ENCODE measurements around the gene TAAR8. TPM values are rescaled to one million over a fixed set of nuclear protein-coding genes. Genes with fewer than 3 reads are reported as not detected.

The TAAR8 gene
- not detected in 2 replicates for total RNA-seq

GRCh38 chr6:132552372-132552771, at the start of gene TAAR8:
Gene TAAR8, plus strand, starts transcription at chr6:132552672. Its CDS starts 21 bp downstream, at chr6:132552693.
- intact Hi-C loops (cut with micrococcal nuclease): no loop called here

- intact Hi-C loops (cut with micrococcal nuclease): no loop called here
Measured at GRCh38 chr6:132504757-132505156, 47.7 kb upstream of the TAAR8 start.

- intact Hi-C loops (cut with micrococcal nuclease): no loop called here
Measured at GRCh38 chr6:132505158-132505557, 47.3 kb upstream of the TAAR8 start.

GRCh38 chr6:132506461-132506860, 46.0 kb upstream of the TAAR8 start:
- intact Hi-C loops (cut with micrococcal nuclease): no loop called here

GRCh38 chr6:132506869-132507808, 45.3 kb upstream of the TAAR8 start:
- intact Hi-C loops (cut with micrococcal nuclease): no loop called here

GRCh38 chr6:132511210-132511830, 41.2 kb upstream of the TAAR8 start:
- intact Hi-C loops (cut with micrococcal nuclease): loop anchor here (5.0 to 10.0 kb wide), 3 partner anchors 286 to 1377 kb away; partner anchors contain the start of genes AKAP7, ENPP1 and SLC18B1

- intact Hi-C loops (cut with micrococcal nuclease): loop anchor here (2.0 to 10.0 kb wide), 5 partner anchors 251 to 1377 kb away; partner anchors contain the start of genes AKAP7, ENPP1, MED23 and SLC18B1
Measured at GRCh38 chr6:132511831-132512220, 40.6 kb upstream of the TAAR8 start.

GRCh38 chr6:132512342-132512637, 40.2 kb upstream of the TAAR8 start:
- intact Hi-C loops (cut with micrococcal nuclease): loop anchor here (2.0 to 10.0 kb wide), 5 partner anchors 251 to 1377 kb away; partner anchors contain the start of genes AKAP7, ENPP1, MED23 and SLC18B1

GRCh38 chr6:132512638-132513632, 39.5 kb upstream of the TAAR8 start, which contains the start of gene STX7:
Gene STX7, minus strand, starts transcription at chr6:132513116. Its CDS starts 9,586 bp downstream, at chr6:132503530.
- intact Hi-C loops (cut with micrococcal nuclease): loop anchor here (1.0 to 10.0 kb wide), 6 partner anchors 250 to 1378 kb away; partner anchors contain the start of genes AKAP7, ENPP1, MED23 and RPS12

- intact Hi-C loops (cut with micrococcal nuclease): loop anchor here (1.0 to 10.0 kb wide), 6 partner anchors 249 to 1379 kb away; partner anchors contain the start of genes AKAP7, ENPP1, MED23 and RPS12
Measured at GRCh38 chr6:132513831-132514545, 38.5 kb upstream of the TAAR8 start.

GRCh38 chr6:132515386-132515785, 37.1 kb upstream of the TAAR8 start:
- intact Hi-C loops (cut with micrococcal nuclease): loop anchor here (10.0 kb wide), 1 partner anchor 1381 kb away; the partner anchor contains the start of gene AKAP7

- intact Hi-C loops (cut with micrococcal nuclease): no loop called here
Measured at GRCh38 chr6:132520953-132521352, 31.5 kb upstream of the TAAR8 start.

GRCh38 chr6:132524646-132525045, 27.8 kb upstream of the TAAR8 start:
- intact Hi-C loops (cut with micrococcal nuclease): no loop called here

GRCh38 chr6:132525866-132526265, 26.6 kb upstream of the TAAR8 start:
- intact Hi-C loops (cut with micrococcal nuclease): no loop called here

- intact Hi-C loops (cut with micrococcal nuclease): no loop called here
Measured at GRCh38 chr6:132526461-132526860, 26.0 kb upstream of the TAAR8 start.

- intact Hi-C loops (cut with micrococcal nuclease): no loop called here
Measured at GRCh38 chr6:132527791-132528190, 24.7 kb upstream of the TAAR8 start.

- intact Hi-C loops (cut with micrococcal nuclease): loop anchor here (1.0 to 10.0 kb wide), 6 partner anchors 142 to 1024 kb away; partner anchors contain the start of gene RPS12
Measured at GRCh38 chr6:132530293-132530974, 22.0 kb upstream of the TAAR8 start.

GRCh38 chr6:132534546-132534945, 17.9 kb upstream of the TAAR8 start:
- intact Hi-C loops (cut with micrococcal nuclease): loop anchor here (5.0 to 10.0 kb wide), 3 partner anchors 138 to 430 kb away; partner anchors contain the start of gene RPS12

GRCh38 chr6:132537145-132537544, 15.3 kb upstream of the TAAR8 start:
- intact Hi-C loops (cut with micrococcal nuclease): loop anchor here (10.0 kb wide), 1 partner anchor 428 kb away; no protein-coding TSS in a partner anchor

Measured in T-helper 2 cell treated with Interferon-gamma antibody and Interleukin-4, amounts not matched to agents 100 ng/mL and 5 ng/mL, for 36 hours (primary cell).